NCI-H2227 treated with DMSO at 0.1 percent for 48 hours (cell line): Measurements from ENCODE around the gene FCSK.
"Not testable (repeated sequence)": the region's sequence is repeated elsewhere in the genome, so short reads cannot be mapped to it uniquely, and the experiment has no call there.

Experiments
- DNase-seq: peaks from one replicate; lab custom pipeline; 2025; lab: John Stamatoyannopoulos, UW

The FCSK gene

DNA sequence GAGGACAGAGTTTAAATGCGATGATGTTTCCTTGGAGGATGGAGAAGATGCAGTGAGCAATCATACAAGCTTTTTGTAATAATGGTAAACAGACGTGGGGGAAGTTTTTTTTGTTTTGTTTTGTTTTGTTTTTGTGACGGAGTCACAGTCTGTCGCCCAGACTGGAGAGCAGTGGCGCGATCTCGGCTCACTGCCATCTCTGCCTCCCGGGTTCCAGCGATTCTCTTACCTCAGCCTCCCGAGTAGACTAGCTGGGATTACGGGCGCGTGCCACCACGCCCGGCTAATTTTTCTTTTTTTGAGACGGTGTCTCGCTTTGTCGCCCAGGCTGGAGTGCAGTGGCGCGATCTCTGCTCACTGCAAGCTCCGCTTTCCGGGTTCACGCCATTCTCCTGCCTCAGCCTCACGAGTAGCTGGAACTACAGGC lies 70.0 kb downstream of the FCSK start:
- not testable (repeated sequence) for DNase-seq

DNA sequence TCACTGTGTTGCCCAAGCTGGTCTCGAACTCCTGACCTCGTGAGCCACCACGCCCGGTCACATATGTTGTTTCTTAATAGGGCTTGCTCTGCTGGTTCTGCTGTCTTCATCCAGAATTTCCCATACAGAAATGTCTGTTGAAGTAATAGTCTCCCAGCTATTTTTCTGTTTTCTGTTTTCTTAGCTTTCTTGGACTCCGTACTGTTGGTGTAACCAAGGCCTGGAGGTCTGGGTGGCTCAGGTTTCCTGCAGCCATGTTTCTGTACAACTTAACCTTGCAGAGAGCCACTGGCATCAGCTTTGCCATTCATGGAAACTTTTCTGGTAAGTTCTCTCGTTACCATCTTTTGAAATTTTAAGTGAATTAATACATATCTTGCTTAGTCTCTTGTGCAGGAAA lies 72.0 kb downstream of the FCSK start:
- no peak for DNase-seq

DNA sequence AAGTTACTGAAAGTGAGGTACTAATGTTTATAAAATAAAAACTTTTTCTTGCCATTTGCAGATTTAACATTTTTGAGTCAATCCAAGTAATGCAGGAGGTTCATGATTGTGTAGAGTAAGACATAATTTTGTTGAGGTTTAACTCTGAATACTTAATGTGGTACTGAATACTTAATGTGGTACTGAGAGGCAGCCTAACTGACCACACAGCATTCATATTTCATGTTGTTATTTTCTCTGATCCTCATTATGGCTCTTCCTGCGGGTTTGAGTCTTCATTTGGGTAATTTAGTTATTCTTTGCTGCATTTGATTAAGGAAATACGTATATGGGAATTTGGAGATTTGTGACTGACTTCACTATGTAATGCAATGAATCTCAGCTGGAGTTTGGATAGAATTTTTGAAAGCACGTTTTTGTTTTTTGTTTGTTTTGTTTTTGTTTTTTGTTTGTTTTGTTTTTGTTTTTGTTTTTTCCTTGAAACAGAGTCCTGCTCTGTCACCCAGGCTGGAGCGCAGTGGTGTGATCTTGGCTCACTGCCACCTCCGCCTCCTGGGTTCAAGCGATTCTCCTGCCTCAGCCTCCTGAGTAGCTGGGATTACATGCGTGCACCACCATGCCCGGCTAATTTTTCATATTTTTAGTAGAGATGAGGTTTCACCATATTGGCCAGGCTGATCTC lies 73.1 kb downstream of the FCSK start:
- no peak for DNase-seq

DNA sequence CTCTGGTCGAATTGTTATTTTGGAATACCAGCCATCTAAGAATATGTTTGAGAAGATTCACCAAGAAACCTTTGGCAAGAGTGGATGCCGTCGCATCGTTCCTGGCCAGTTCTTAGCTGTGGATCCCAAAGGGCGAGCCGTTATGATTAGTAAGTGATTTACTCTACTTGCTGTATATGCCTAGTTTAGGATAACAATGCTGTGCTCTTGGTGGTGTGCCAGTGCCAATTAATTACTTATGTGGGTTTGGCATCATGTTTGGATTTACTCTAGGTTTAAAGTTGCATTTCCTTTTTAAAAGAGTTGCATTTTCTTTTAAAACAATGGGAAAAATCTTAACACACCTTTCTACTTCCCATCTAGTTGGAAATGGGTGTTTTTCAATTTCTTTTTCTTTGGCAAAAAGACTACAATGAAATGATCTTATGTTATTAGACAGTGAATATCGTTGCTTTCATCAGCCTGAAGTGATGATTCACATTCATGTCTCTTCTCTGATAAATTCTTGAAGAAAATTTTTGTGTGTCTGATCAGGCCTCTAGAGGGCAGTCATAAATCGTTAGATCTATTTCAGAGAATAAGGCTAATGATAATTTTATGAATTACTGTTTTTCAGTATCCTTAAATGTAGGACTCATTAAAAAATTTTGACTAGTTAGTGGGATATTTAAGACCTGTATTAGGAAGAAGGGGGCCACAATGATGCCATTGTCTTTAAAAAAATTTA lies 74.8 kb downstream of the FCSK start:
- DNase-seq = no peak
